HepG2 (cell line): ENCODE results near the gene CASKIN2. TPM values are rescaled to one million over a fixed set of nuclear protein-coding genes. Genes with fewer than 3 reads are reported as not detected.

Source experiments
- ETV5 ChIP-seq: IDR thresholded peaks from 2 replicates; pipeline ENCODE4 v1.6.1; 2018; ENCODE audit warnings: missing biosample characterization, missing genetic modification reagents, inconsistent platforms, borderline replicate concordance
- MXD4 ChIP-seq: IDR thresholded peaks from 2 replicates; pipeline ENCODE4 v1.6.1; 2016; ENCODE audit warnings: mild to moderate bottlenecking, missing biosample characterization, missing genetic modification reagents
- NBN ChIP-seq: fragments of 450-650 bp; conservative IDR thresholded peaks from 2 replicates; pipeline ENCODE4 v1.6.1; 2017
- SP2 ChIP-seq: sonication (generic); formaldehyde crosslinking; IDR thresholded peaks from 2 replicates; pipeline ENCODE4 v1.5.1; 2020; ENCODE audit warnings: mild to moderate bottlenecking, missing genetic modification reagents
- SRSF1 ChIP-seq: fragments of 200-400 bp; formaldehyde crosslinking; optimal IDR thresholded peaks from 2 replicates; pipeline ENCODE3; 2017; ENCODE audit warnings: mild to moderate bottlenecking, low read depth, low read length, moderate library complexity
- TFDP1 ChIP-seq: IDR thresholded peaks from 2 replicates; pipeline ENCODE4 v1.6.1; 2016; ENCODE audit warnings: missing compliant biosample characterization, missing genetic modification reagents, borderline replicate concordance
- THAP7 ChIP-seq: sonication (generic); formaldehyde crosslinking; IDR thresholded peaks from 2 replicates; pipeline ENCODE4 v1.8.1; 2023; ENCODE audit warnings: mild to moderate bottlenecking, missing genetic modification reagents
- ZBTB3 ChIP-seq: sonication (generic); formaldehyde crosslinking; IDR thresholded peaks from 2 replicates; pipeline ENCODE4 v1.4.0; 2020; ENCODE audit warnings: low read depth, mild to moderate bottlenecking, moderate library complexity, missing genetic modification reagents, borderline replicate concordance
- ZNF17 ChIP-seq: sonication (generic); formaldehyde crosslinking; IDR thresholded peaks from 2 replicates; pipeline ENCODE4 v1.5.0; 2020; ENCODE audit warnings: mild to moderate bottlenecking, missing genetic modification reagents
- ZNF263 ChIP-seq: sonication (generic); formaldehyde crosslinking; IDR thresholded peaks from 2 replicates; pipeline ENCODE4 v1.4.0; 2020; ENCODE audit warnings: missing genetic modification reagents
- ZNF407 ChIP-seq: sonication (generic); formaldehyde crosslinking; IDR thresholded peaks from one replicate; pipeline ENCODE4 v1.5.1; 2020; ENCODE audit warnings: mild to moderate bottlenecking, missing genetic modification reagents; ENCODE audit errors: not compliant biosample characterization
- ZNF773 ChIP-seq: sonication (generic); formaldehyde crosslinking; IDR thresholded peaks from 2 replicates; pipeline ENCODE4 v1.4.0; 2020; ENCODE audit warnings: missing genetic modification reagents, borderline replicate concordance
- polyA plus RNA-seq, 8 experiments: library from polyadenylated mRNA; depleted of rRNA in 3 of 8; stranded (reverse) in 7 of 8; unstranded in 1 of 8; fragments of >200 nt; fragmentation: Illumina TruSeq in 4 of 8; extraction: Trizol in 4 of 8; gene quantifications; 2 replicates each; pipeline versions ENCODE4 v1.2.1 to v1.2.3, GENCODE V29; 2011 to 2016; ENCODE audit warnings: low read depth in 4 of 8, missing spikeins in 1 of 8, mixed read lengths in 1 of 8; ENCODE audit not compliant: insufficient read depth in 1 of 8
- total RNA-seq, 5 experiments: library from RNA; depleted of rRNA; stranded (reverse); fragments of >200 nt; fragmentation: Illumina TruSeq; extraction: Trizol; gene quantifications; 2 replicates each; pipeline ENCODE4 v1.2.3, GENCODE V29; 2016; ENCODE audit warnings: low read depth in 1 of 5
- TF ChIP-seq, protein P1 (sequence below): sonication (generic); formaldehyde crosslinking; IDR thresholded peaks from 2 replicates; pipeline ENCODE4 v1.5.1; 2020; ENCODE audit warnings: missing genetic modification reagents, mild to moderate bottlenecking, borderline replicate concordance

CASKIN2 gene
- total and polyA plus RNA-seq, 2 of the 13 experiments (the other 11 are each of a cell fraction or from before 2014, with no cell fraction given), result 5.2 to 7.8 TPM

DNA sequence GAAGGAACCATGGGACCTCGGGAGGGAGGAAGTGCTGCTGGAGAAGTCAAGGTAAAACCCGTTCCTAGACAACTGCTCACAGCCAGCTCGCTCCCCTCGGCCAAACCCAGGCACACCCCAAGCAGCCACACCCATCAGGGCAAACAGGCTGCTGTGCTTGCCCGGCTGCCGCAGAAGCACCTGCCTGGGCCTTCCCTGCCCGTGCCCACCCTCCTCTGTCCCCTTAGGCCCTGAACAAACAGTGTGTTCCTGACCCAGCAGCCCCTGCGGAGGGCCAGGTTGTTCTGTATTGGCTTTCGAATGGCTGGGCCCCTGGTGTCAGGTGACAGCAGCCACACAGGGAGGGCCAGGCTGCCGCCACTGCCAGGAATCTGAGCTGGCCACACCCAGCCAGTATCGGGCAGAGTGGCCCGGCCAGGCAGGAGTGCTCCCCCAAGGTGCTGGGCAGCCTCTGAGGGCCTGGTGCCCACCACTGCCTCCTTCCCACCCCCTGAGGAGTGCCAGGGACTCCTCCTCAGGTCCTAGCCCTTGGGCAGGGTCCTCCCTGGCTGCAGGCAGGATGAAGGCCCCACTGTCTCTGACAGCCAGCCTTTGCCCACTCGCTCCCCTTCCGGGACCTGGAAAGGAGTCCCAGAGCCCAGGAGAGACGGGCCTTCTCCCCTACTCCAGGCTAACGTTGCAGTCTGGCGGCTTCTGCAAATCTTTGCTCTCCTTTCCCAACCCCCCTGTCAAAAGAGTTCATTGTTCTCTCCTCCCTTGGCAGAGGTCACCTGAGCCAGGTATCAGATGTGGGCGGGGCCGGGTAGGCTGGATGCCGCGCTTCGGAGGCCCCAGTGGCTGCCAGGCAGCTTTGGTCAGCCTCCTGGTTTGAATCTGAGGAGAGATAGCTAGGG, 34.2 kb upstream of the CASKIN2 start (continued):
- TF ChIP-seq ZNF773 (CRISPR knock-in tag) (no peak), SP2 (peak; percentile 64), ZBTB3 (0 out of 2 replicates have a peak, but pooled peaks have one; percentile 65), NBN (no peak), ZNF263 (CRISPR knock-in tag) (peak; percentile 98), THAP7 (no peak), MXD4 (CRISPR knock-in tag) (peak; percentile 57; the same call in 1 of the 2 replicates), SRSF1 (no peak), ETV5 (CRISPR knock-in tag) (peak; percentile 8; the same call in 1 of the 2 replicates), ZNF17 (CRISPR knock-in tag) (0 out of 2 replicates have a peak, but pooled peaks have one; percentile 57), ZNF407 (CRISPR knock-in tag) (no peak), TFDP1 (CRISPR knock-in tag) (peak; percentile 52; the same call in 1 of the 2 replicates)
- TF ChIP-seq, protein P1, sequence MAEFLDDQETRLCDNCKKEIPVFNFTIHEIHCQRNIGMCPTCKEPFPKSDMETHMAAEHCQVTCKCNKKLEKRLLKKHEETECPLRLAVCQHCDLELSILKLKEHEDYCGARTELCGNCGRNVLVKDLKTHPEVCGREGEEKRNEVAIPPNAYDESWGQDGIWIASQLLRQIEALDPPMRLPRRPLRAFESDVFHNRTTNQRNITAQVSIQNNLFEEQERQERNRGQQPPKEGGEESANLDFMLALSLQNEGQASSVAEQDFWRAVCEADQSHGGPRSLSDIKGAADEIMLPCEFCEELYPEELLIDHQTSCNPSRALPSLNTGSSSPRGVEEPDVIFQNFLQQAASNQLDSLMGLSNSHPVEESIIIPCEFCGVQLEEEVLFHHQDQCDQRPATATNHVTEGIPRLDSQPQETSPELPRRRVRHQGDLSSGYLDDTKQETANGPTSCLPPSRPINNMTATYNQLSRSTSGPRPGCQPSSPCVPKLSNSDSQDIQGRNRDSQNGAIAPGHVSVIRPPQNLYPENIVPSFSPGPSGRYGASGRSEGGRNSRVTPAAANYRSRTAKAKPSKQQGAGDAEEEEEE, result no peak
